BLaER1 treated with 17β-estradiol and CSF1 and Interleukin-3, amounts not matched to agents 10 nM and 100 nM (cell line): ENCODE results near the gene MAD1L1.

Experiments used
- H3K27ac ChIP-seq, 11 experiments: shearing (Covaris generic); formaldehyde crosslinking; 2 replicates each; pipeline ENCODE4 v1.8.1; 2022
- H3K27me3 ChIP-seq, 11 experiments: shearing (Covaris generic); formaldehyde crosslinking; 2 replicates each; pipeline ENCODE4 v1.8.1; 2022
- H3K36me3 ChIP-seq, 11 experiments: shearing (Covaris generic); formaldehyde crosslinking; 2 replicates each; pipeline ENCODE4 v1.8.1; 2022
- H3K4me1 ChIP-seq, 10 experiments: shearing (Covaris generic); formaldehyde crosslinking; 2 replicates each; pipeline ENCODE4 v1.8.1; 2022
- H3K4me2 ChIP-seq, 11 experiments: shearing (Covaris generic); formaldehyde crosslinking; 2 replicates each; pipeline ENCODE4 v1.8.1; 2022
- H3K4me3 ChIP-seq, 10 experiments: shearing (Covaris generic); formaldehyde crosslinking; 2 replicates each; pipeline ENCODE4 v1.8.1; 2022
- H3K9ac ChIP-seq, 11 experiments: shearing (Covaris generic); formaldehyde crosslinking; 2 replicates each; pipeline ENCODE4 v1.8.1; 2022
- H3K9me3 ChIP-seq, 11 experiments: shearing (Covaris generic); formaldehyde crosslinking; replicated peaks in 1 of 11; 2 replicates each; pipeline ENCODE4 v1.8.1; 2022
- H4K20me1 ChIP-seq, 11 experiments: shearing (Covaris generic); formaldehyde crosslinking; 2 replicates each; pipeline ENCODE4 v1.8.1; 2022
- Cebpa-rat ChIP-seq, 11 experiments: shearing (Covaris generic); IDR thresholded peaks; 2 replicates each; pipeline ENCODE4 v1.8.1; 2022

MAD1L1 gene

DNA sequence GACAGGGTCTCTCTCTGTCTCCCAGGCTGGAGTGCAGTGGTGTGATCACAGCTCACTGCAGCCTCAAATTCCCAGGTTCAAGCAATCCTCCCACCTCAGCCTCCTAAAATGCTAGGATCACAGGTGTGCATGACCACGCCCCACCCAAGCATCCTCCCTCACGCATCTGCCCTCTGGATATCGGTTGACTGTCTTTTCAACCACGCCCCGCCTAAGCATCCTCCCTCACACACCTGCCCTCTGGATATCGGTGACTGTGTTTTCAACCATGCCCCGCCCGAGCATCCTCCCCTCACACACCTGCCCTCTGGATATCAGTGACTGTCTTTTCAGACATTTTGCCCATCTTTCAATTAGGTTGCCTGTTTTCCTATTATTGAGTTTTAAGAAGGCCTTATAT lies 140.5 kb downstream of the MAD1L1 start:
- no peak overlapping the region for H3K9ac ChIP-seq
- no peak overlapping the region for H3K4me3 ChIP-seq
- H3K9me3 ChIP-seq, result peaks cover 0 to 6% (median 0%) of the 10 kb centered on the region in 11 experiments; a peak in 3 of 22 replicates
- peaks cover 0 to under 1% (median 0%) of the 10 kb centered on the region in 11 experiments; a peak in 2 of 22 replicates for H3K27me3 ChIP-seq
- H4K20me1 ChIP-seq, result peaks cover 51 to 94% (median 67%) of the 10 kb centered on the region in 11 experiments
- peaks cover 15 to 51% (median 34%) of the 10 kb centered on the region in 11 experiments; a peak in 21 of 22 replicates for H3K36me3 ChIP-seq
- TF ChIP-seq Cebpa-rat (IDR thresholded peaks at IDR 0.05), result no peak
- H3K27ac ChIP-seq, result no peak overlapping the region
- H3K4me1 ChIP-seq, result peaks cover 26 to 64% (median 58%) of the 10 kb centered on the region in 10 experiments
- no peak overlapping the region for H3K4me2 ChIP-seq

DNA sequence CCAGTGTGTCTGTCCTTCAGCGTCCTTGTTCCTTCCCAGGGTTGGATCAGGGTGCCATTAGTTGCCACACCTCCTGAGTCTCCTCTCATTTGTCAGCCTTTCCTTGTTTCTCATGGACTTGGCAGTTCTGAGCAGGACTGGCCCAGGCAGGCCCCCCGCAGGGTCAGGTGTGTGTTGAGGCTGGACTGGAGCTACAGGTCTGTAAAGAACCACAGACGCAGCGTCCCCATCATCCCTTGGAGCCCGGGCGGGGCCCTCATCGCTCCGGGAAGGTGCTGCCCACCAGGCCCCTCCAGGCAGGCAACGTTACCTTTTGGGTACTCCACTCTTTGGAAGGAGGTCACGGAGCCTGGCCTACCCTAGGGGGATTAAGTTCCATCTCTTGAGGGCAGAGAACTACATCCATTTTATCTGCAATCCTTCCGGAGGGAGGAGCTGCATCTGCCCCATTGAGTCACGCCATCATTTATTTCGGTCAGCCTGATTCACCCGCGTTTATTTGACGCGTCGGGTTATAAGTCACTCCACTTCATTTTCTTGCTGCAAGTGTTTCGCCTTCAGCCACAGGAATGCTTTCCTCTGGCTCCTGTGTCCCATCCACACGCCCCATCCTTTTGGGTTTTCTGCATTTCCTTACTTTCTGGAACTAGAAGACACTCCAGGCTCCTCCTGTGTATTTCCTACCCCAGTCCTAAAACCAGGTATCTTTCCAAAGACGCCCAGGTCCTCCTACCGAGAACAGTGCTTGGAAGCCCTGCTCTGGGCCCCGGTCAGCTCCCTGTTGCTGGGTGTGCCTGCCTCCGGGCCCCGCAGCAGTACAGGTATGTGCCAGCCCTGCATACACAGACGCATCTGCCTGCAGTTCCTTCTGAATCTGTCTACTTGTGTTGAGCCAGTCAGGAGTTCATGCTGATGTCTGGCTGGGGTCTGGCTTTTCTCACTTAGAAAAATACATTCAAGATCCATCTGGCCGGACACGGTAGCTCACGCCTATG lies 141.9 kb downstream of the MAD1L1 start:
- Histone ChIP-seq H3K4me2 (no peak overlapping the region), H3K4me1 (peaks cover 27 to 64% (median 58%) of the 10 kb centered on the region in 10 experiments), H3K9ac (no peak overlapping the region), H4K20me1 (peaks cover 51 to 94% (median 67%) of the 10 kb centered on the region in 11 experiments; a peak in 21 of 22 replicates), H3K27me3 (no peaks in the 10 kb centered on the region), H3K36me3 (peaks cover 15 to 51% (median 34%) of the 10 kb centered on the region in 11 experiments; a peak in 21 of 22 replicates), H3K27ac (no peak overlapping the region), H3K4me3 (no peak overlapping the region), H3K9me3 (peaks cover 0 to 6% (median 0%) of the 10 kb centered on the region in 11 experiments; a peak in 3 of 22 replicates)
- TF ChIP-seq Cebpa-rat (IDR thresholded peaks at IDR 0.05), result no peak

- Histone ChIP-seq H3K36me3 (peaks cover 22 to 57% (median 44%) of the 10 kb centered on the region in 11 experiments), H3K9ac (no peak overlapping the region), H3K4me3 (no peak overlapping the region), H3K4me1 (peaks cover 27 to 64% (median 57%) of the 10 kb centered on the region in 10 experiments), H3K9me3 (peaks cover 0 to 6% (median 0%) of the 10 kb centered on the region in 11 experiments; a peak in 3 of 22 replicates), H3K27ac (peak overlapping the region in 1 of 11 experiments; percentile 47; a peak in 1 of 22 replicates), H4K20me1 (peaks cover 53 to 94% (median 69%) of the 10 kb centered on the region in 11 experiments; a peak in 21 of 22 replicates), H3K27me3 (no peaks in the 10 kb centered on the region), H3K4me2 (peak overlapping the region; percentile 58 to 85 (median 78); a peak in 20 of 22 replicates)
- no peak for TF ChIP-seq Cebpa-rat (IDR thresholded peaks at IDR 0.05)
Observed at GRCh38 chr7:2088801-2089200, 143.9 kb downstream of the MAD1L1 start.

DNA sequence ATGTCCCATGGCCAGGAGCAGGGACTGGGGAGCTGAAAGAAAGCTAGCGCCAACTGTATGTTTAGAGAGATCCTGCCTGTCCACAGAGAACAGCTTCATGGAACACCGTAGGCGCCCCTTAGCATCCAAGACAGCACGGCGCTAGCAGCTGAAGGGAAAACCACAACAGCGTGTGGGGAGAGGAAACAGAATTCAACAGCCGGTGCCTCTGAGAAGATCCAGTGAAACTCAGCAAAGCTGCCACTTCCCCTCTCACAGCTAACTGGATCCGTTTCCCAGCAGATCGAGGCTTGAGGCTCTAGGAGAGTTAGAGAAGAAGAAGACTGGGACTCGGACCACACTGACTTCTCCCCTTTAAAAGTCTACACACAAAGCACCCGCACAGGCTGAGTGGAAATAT lies 145.0 kb downstream of the MAD1L1 start:
- Histone ChIP-seq H3K36me3 (peaks cover 30 to 57% (median 44%) of the 10 kb centered on the region in 11 experiments), H3K27ac (peak overlapping the region in 3 of 11 experiments; percentile 18 to 56 (median 47); a peak in 5 of 22 replicates), H3K4me1 (peaks cover 22 to 65% (median 59%) of the 10 kb centered on the region in 10 experiments), H3K9ac (peak overlapping the region in 5 of 11 experiments; percentile 1 to 55 (median 15); a peak in 6 of 22 replicates), H3K9me3 (peaks cover 0 to 6% (median 0%) of the 10 kb centered on the region in 11 experiments; a peak in 3 of 22 replicates), H3K4me2 (peak overlapping the region; percentile 58 to 85 (median 78)), H3K27me3 (no peaks in the 10 kb centered on the region), H3K4me3 (no peak overlapping the region), H4K20me1 (peaks cover 53 to 94% (median 74%) of the 10 kb centered on the region in 11 experiments; a peak in 21 of 22 replicates)
- no peak for TF ChIP-seq Cebpa-rat (IDR thresholded peaks at IDR 0.05)

DNA sequence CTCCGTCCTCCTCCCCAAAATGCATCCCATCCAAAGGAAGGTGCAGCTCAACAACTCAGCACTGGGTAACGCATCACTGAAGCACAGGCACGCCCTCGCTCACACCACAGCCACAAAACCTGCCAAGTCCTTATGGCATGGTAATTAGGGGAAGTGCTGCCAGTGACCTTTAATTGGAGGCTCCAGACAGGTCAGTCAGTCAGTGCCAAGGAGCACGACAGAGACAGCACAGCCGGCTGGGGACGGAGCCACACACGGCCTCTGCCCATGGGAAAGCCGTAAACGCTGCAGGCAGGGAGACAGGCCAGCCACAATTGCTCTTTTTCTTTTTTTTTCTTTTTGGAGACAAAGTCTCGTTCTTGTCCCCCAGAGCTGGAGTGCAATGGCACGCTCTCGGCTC lies 146.5 kb downstream of the MAD1L1 start:
- Histone ChIP-seq H3K4me1 (peaks cover 22 to 80% (median 74%) of the 10 kb centered on the region in 10 experiments), H3K36me3 (peaks cover 30 to 53% (median 42%) of the 10 kb centered on the region in 11 experiments), H3K27me3 (no peaks in the 10 kb centered on the region), H3K4me2 (peak overlapping the region in 9 of 11 experiments; percentile 58 to 84 (median 78); a peak in 17 of 22 replicates), H4K20me1 (peaks cover 68 to 100% (median 89%) of the 10 kb centered on the region in 11 experiments), H3K9ac (no peak overlapping the region), H3K27ac (no peak overlapping the region), H3K9me3 (peaks cover 0 to 5% (median 0%) of the 10 kb centered on the region in 11 experiments; a peak in 1 of 22 replicates), H3K4me3 (no peak overlapping the region)
- no peak for TF ChIP-seq Cebpa-rat (IDR thresholded peaks at IDR 0.05)

DNA sequence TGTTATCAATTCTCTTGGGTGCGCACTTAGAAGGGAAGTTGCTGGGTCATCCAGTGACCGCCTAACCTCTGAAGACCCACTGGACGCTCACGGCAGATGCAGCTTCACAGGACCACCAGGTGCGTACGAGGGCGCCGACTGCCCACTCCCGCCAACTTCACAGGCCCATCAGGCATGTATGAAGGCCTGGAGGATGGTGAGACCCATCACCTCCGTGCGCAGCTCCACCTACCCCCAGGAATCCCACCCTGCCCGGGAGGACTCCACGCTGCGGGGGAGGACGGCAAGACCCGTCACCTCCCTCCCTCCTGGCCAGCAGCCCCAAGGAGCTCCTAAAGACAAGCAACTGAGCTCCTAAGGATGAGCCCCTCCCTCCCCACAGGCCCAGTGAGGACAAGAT lies 146.9 kb downstream of the MAD1L1 start:
- Histone ChIP-seq H3K4me3 (no peak overlapping the region), H3K9ac (no peak overlapping the region), H3K27ac (no peak overlapping the region), H3K4me1 (peaks cover 22 to 85% (median 78%) of the 10 kb centered on the region in 10 experiments), H4K20me1 (peaks cover 72 to 100% (median 90%) of the 10 kb centered on the region in 11 experiments), H3K27me3 (no peaks in the 10 kb centered on the region), H3K4me2 (peak overlapping the region in 9 of 11 experiments; percentile 58 to 84 (median 78); a peak in 17 of 22 replicates), H3K9me3 (peaks cover 0 to under 1% (median 0%) of the 10 kb centered on the region in 11 experiments; a peak in 1 of 22 replicates), H3K36me3 (peaks cover 26 to 49% (median 38%) of the 10 kb centered on the region in 11 experiments)
- no peak for TF ChIP-seq Cebpa-rat (IDR thresholded peaks at IDR 0.05)

GRCh38 chr7:2084781-2085505 lies 147.8 kb downstream of the MAD1L1 start:
- peaks cover 18 to 40% (median 30%) of the 10 kb centered on the region in 11 experiments; a peak in 21 of 22 replicates for H3K36me3 ChIP-seq
- H4K20me1 ChIP-seq, result peaks cover 78 to 98% (median 92%) of the 10 kb centered on the region in 11 experiments
- no peaks in the 10 kb centered on the region for H3K27me3 ChIP-seq
- H3K4me3 ChIP-seq, result no peak overlapping the region
- H3K4me2 ChIP-seq, result peak overlapping the region in 5 of 11 experiments; percentile 17 to 79 (median 26); a peak in 7 of 22 replicates
- H3K9ac ChIP-seq, result no peak overlapping the region
- H3K27ac ChIP-seq, result no peak overlapping the region
- TF ChIP-seq Cebpa-rat (IDR thresholded peaks at IDR 0.05), result no peak
- peaks cover 24 to 92% (median 86%) of the 10 kb centered on the region in 10 experiments for H3K4me1 ChIP-seq
- H3K9me3 ChIP-seq, result no peaks in the 10 kb centered on the region

DNA sequence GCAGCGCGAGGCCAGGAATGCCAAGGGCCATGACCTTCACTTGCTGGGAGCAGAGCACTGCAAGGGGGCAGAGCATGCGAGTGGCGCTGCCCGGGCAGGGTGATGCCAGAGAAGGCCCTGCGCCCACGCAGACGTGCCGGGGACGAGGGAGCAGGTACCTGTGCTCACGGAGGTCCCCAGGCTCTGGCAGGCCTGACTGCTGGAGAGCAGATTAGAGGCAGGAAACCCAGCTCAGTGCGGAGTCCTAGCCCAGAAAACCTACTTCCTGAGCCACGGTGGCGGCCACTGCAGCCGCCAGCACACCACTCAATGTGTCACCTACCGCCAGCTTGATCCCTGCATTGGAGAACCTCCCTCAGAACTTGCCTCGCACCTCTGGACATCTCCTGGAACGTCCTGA lies 148.4 kb downstream of the MAD1L1 start:
- TF ChIP-seq Cebpa-rat (IDR thresholded peaks at IDR 0.05), result no peak
- H3K27ac ChIP-seq, result no peak overlapping the region

More for the DNA sequence above, 148.4 kb downstream of the MAD1L1 start:
- no peak overlapping the region for H3K4me3 ChIP-seq
- no peaks in the 10 kb centered on the region for H3K9me3 ChIP-seq
- H3K4me1 ChIP-seq, result peaks cover 31 to 98% (median 92%) of the 10 kb centered on the region in 10 experiments
- no peaks in the 10 kb centered on the region for H3K27me3 ChIP-seq
- peaks cover 84 to 99% (median 98%) of the 10 kb centered on the region in 11 experiments for H4K20me1 ChIP-seq
- H3K36me3 ChIP-seq, result peaks cover 16 to 38% (median 26%) of the 10 kb centered on the region in 11 experiments; a peak in 21 of 22 replicates
- no peak overlapping the region for H3K9ac ChIP-seq
- peak overlapping the region in 5 of 11 experiments; percentile 17 to 79 (median 26); a peak in 6 of 22 replicates for H3K4me2 ChIP-seq
